K562 (cell line): Measurements from ENCODE around the gene TRAPPC12. TPM values are rescaled to one million over a fixed set of nuclear protein-coding genes. Genes with fewer than 3 reads are reported as not detected.

Experiments
- ATAC-seq: fragments of 200-7000 bp; cut with Tn5 transposase; 3 replicates; pipeline ENCODE4 v1.9.1; 2020; ENCODE audit warnings: moderate library complexity
- BruUV-seq: library from RNA; stranded (reverse); fragments of 400-500 nt; replicated peaks from 2 replicates; lab custom pipeline; 2021; lab: Mats Ljungman, UMichigan
- CTCF ChIA-PET: fragments of 300-600 bp; formaldehyde crosslinking; extraction: SDS; loops from one replicate; lab custom pipeline; 2021; ENCODE audit warnings: low intra/inter-chr PET ratio; lab: Yijun Ruan, JAX
- POLR2A ChIA-PET: fragments of 300-600, 350-650 bp; sonication (Branson Sonifier 250); formaldehyde crosslinking; extraction: SDS; loops from one replicate; lab custom pipeline; 2021; ENCODE audit warnings: antibody characterized with exemption, inconsistent platforms; lab: Yijun Ruan, JAX
- DNase-seq, 4 experiments: peaks; one replicate each; pipeline versions ENCODE4 v3.0.0 to v3.0.0-alpha.2; 2011 to 2018; ENCODE audit warnings: low spot score in 3 of 4, mixed read lengths in 3 of 4; ENCODE audit errors: extremely low read depth in 1 of 4
- FAIRE-seq: peaks from 2 replicates; lab custom pipeline; 2011; peaks lifted over from hg19 to GRCh38; lab: Jason Lieb, UNC
- H2AFZ ChIP-seq: 2 replicates; pipeline ENCODE4 v1.6.0; 2011; ENCODE audit warnings: low read depth, low read length, control low read depth, inconsistent platforms
- H3K27ac ChIP-seq: fragments of 200-600 bp; 3 replicates; pipeline ENCODE4 v1.8.0; 2011; ENCODE audit warnings: low read depth, mild to moderate bottlenecking, control low read depth, inconsistent platforms, low read length, moderate library complexity, mixed read lengths; ENCODE audit errors: extremely low read depth
- H3K27me3 ChIP-seq, 2 experiments: fragments of 300-600 bp in 1 of 2; 2 replicates in 1 of 2; 3 replicates in 1 of 2; pipeline versions ENCODE4 v1.6.0 to v1.8.0; 2011; ENCODE audit warnings: inconsistent platforms in 2 of 2, low read length in 2 of 2, mild to moderate bottlenecking in 1 of 2, mixed read lengths in 1 of 2, moderate library complexity in 1 of 2; ENCODE audit not compliant: control insufficient read depth in 2 of 2, insufficient read depth in 2 of 2
- H3K36me3 ChIP-seq: fragments of 300-600 bp; 3 replicates; pipeline ENCODE4 v1.8.0; 2011; ENCODE audit warnings: mild to moderate bottlenecking, low read length, inconsistent platforms; ENCODE audit not compliant: control insufficient read depth, insufficient read depth
- H3K4me1 ChIP-seq, 2 experiments: fragments of 200-600 bp in 1 of 2; replicated peaks in 1 of 2; 2 replicates in 1 of 2; 3 replicates in 1 of 2; pipeline versions ENCODE4 v1.5.1 to v1.8.0; 2011; ENCODE audit warnings: inconsistent platforms in 2 of 2, low read length in 2 of 2, mild to moderate bottlenecking in 1 of 2, mixed read lengths in 1 of 2, moderate library complexity in 1 of 2; ENCODE audit not compliant: control insufficient read depth in 2 of 2, insufficient read depth in 2 of 2
- H3K4me2 ChIP-seq: 2 replicates; pipeline ENCODE4 v1.6.1; 2011; ENCODE audit warnings: low read length, control low read depth, inconsistent platforms, mixed read lengths; ENCODE audit not compliant: insufficient read depth
- H3K4me3 ChIP-seq: fragments of 200-600 bp; sonication (generic), shearing (Covaris generic); 2 replicates; pipeline ENCODE4 v1.5.1; 2016; ENCODE audit warnings: control low read depth, inconsistent platforms
- H3K79me2 ChIP-seq: fragments of 200-600 bp; 3 replicates; pipeline ENCODE4 v1.8.0; 2011; ENCODE audit warnings: low read length, inconsistent platforms; ENCODE audit not compliant: control insufficient read depth, insufficient read depth
- H3K9ac ChIP-seq, 2 experiments: 2 replicates each; pipeline versions ENCODE4 v1.6.0 to v1.6.1; 2011; ENCODE audit warnings: low read depth in 2 of 2, low read length in 2 of 2, control low read depth in 1 of 2, inconsistent platforms in 1 of 2, mild to moderate bottlenecking in 1 of 2, mixed read lengths in 1 of 2; ENCODE audit not compliant: insufficient read depth in 1 of 2
- H3K9me1 ChIP-seq: one replicate; pipeline ENCODE4 v1.6.0; 2011; ENCODE audit warnings: inconsistent platforms, mild to moderate bottlenecking, low read length, moderate library complexity; ENCODE audit not compliant: control insufficient read depth, insufficient read depth
- H3K9me3 ChIP-seq: replicated peaks from 2 replicates; pipeline ENCODE4 v1.5.1; 2011; ENCODE audit warnings: low read depth, low read length, inconsistent platforms; ENCODE audit not compliant: control insufficient read depth, insufficient read depth
- H4K20me1 ChIP-seq: replicated peaks from 2 replicates; pipeline ENCODE4 v1.6.1; 2011; ENCODE audit warnings: low read length, inconsistent platforms, mixed read lengths; ENCODE audit not compliant: control insufficient read depth, insufficient read depth
- POLR2G ChIP-seq: fragments of 200-400 bp; formaldehyde crosslinking; IDR thresholded peaks from 2 replicates; pipeline ENCODE4 v1.6.1; 2017; ENCODE audit warnings: low read depth, mild to moderate bottlenecking, antibody characterized with exemption, low read length, moderate library complexity
- WGBS: fragments of 100-300 bp; shearing (Covaris generic); methylation state at CpG from one replicate; pipeline ENCODE4 v1.1.6; 2016; ENCODE audit warnings: low coverage, mixed read lengths; ENCODE audit not compliant: insufficient coverage; ENCODE audit errors: missing lambda C conversion rate; 5-methylcytosine and 5-hydroxymethylcytosine counted together
- in situ Hi-C: fragments of 300-500 bp; cut with MboI; formaldehyde crosslinking; loops from 4 replicates; pipeline ENCODE4 v1.15.0; 2018; ENCODE audit warnings: inconsistent platforms, mixed read lengths
- intact Hi-C: fragments of 100-400 bp; cut with micrococcal nuclease; formaldehyde crosslinking; loops from 2 replicates; pipeline ENCODE4 v1.14.2; 2022
- polyA plus RNA-seq, 8 experiments: library from polyadenylated mRNA; depleted of rRNA in 4 of 8; stranded (reverse) in 5 of 8; unstranded in 3 of 8; fragments of >200 nt; fragmentation: Nextera tagmentation in 2 of 8; fragmentation: Illumina TruSeq in 1 of 8; extraction: Ambion mirVana in 2 of 8; extraction: Trizol in 1 of 8; gene quantifications; 2 replicates each; pipeline versions ENCODE4 v1.2.1 to v1.2.3, GENCODE V29; 2011 to 2014; ENCODE audit warnings: inconsistent platforms in 1 of 8, missing spikeins in 1 of 8
- total RNA-seq, 7 experiments: library from RNA; depleted of rRNA in 6 of 7; stranded (reverse); fragments of >200 nt in 6 of 7; fragmentation: Illumina TruSeq in 2 of 7; extraction: Trizol in 2 of 7; gene quantifications; 2 replicates each; pipeline versions ENCODE4 v1.2.1 to v1.2.3, GENCODE V29; 2011 to 2021; ENCODE audit warnings: low replicate concordance in 1 of 7
- TF ChIP-seq, protein P1 (sequence below): fragments of 250-450 bp; sonication (Bioruptor Pico); IDR thresholded peaks from 2 replicates; pipeline ENCODE4 v1.4.0; 2020; ENCODE audit warnings: mild to moderate bottlenecking, moderate library complexity, borderline replicate concordance

The TRAPPC12 gene
- total and polyA plus RNA-seq, 9 of the 15 experiments (the other 6 are each of a cell fraction or from before 2014, with no cell fraction given): 8.0 to 75.2 (median 39.1) TPM

DNA sequence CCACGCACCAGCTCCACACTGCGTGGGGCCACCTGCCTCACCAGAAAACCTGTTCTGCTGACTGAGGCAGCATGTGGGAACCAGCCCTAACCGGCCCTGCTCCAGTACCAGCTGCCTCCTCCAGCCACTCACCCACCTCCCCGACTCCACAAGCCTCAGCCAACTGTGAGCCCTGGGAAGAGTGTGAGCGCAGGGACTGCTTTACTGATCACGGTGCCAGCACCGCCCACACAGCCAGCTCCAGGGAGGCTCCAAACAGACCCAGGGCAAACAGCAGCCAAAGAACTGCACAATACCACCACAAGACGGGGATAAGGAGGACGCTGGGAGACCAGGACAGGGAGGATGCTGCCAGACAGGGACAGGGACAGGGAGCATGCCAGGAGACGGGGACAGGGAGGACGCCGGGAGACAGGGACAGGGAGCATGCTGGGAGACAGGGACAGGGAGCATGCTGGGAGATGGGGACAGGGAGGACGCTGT is 30.2 kb upstream of the TRAPPC12 start:
- ATAC-seq: no peak
- Histone ChIP-seq H3K4me1 (peaks cover 0 to 4% of the 10 kb centered on the region in 2 experiments; a peak in 1 of 5 replicates), H3K27me3 (no peaks in the 10 kb centered on the region), H3K4me2 (no peak overlapping the region), H3K79me2 (no peaks in the 10 kb centered on the region), H3K9me3 (peaks cover 4% of the 10 kb centered on the region; the same call in 1 of the 2 replicates), H3K4me3 (no peak overlapping the region), H3K27ac (no peak overlapping the region), H2AFZ (no peak overlapping the region), H3K9ac (no peak overlapping the region), H3K9me1 (no peaks in the 10 kb centered on the region), H3K36me3 (peaks cover 38% of the 10 kb centered on the region), H4K20me1 (no peaks in the 10 kb centered on the region)
- intact Hi-C loops (no loop called here), in situ Hi-C loops (no loop called here)
- POLR2A ChIA-PET: no interaction called here
- BruUV-seq: no TSS peak
- CTCF ChIA-PET: no interaction called here
- no peak for DNase-seq
- TF ChIP-seq, protein P1, sequence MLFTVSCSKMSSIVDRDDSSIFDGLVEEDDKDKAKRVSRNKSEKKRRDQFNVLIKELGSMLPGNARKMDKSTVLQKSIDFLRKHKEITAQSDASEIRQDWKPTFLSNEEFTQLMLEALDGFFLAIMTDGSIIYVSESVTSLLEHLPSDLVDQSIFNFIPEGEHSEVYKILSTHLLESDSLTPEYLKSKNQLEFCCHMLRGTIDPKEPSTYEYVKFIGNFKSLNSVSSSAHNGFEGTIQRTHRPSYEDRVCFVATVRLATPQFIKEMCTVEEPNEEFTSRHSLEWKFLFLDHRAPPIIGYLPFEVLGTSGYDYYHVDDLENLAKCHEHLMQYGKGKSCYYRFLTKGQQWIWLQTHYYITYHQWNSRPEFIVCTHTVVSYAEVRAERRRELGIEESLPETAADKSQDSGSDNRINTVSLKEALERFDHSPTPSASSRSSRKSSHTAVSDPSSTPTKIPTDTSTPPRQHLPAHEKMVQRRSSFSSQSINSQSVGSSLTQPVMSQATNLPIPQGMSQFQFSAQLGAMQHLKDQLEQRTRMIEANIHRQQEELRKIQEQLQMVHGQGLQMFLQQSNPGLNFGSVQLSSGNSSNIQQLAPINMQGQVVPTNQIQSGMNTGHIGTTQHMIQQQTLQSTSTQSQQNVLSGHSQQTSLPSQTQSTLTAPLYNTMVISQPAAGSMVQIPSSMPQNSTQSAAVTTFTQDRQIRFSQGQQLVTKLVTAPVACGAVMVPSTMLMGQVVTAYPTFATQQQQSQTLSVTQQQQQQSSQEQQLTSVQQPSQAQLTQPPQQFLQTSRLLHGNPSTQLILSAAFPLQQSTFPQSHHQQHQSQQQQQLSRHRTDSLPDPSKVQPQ: no peak
- TF ChIP-seq POLR2G: 0 out of 2 replicates have a peak, but pooled peaks have one; percentile 28
- WGBS: 96% methylated on average over 9 of the region's 13 CpGs
- FAIRE-seq: no peak
